GM12865 (cell line): ENCODE measurements around the gene NUDT13.

ENCODE experiments used
- DNase-seq: peaks from one replicate; pipeline ENCODE4 v3.0.0; 2010; ENCODE audit warnings: low read depth
- H3K4me3 ChIP-seq: 2 replicates; pipeline ENCODE4 v1.5.1; 2011; ENCODE audit warnings: mild to moderate bottlenecking, low read depth, low read length, control low read depth
- CTCF ChIP-seq: IDR thresholded peaks from 2 replicates; pipeline ENCODE4 v1.5.1; 2011; ENCODE audit warnings: low read length, control low read depth, low read depth, inconsistent platforms; ENCODE audit not compliant: insufficient read depth; ENCODE audit errors: missing control alignments

Gene NUDT13

GRCh38 chr10:73119457-73119856 lies 9.2 kb downstream of the NUDT13 start:
- TF ChIP-seq CTCF, result no peak
- DNase-seq, result no peak
- no peak overlapping the region for H3K4me3 ChIP-seq

- TF ChIP-seq CTCF, result no peak
- no peak overlapping the region for H3K4me3 ChIP-seq
- no peak for DNase-seq
These were observed 9.7 kb downstream of the NUDT13 start for GRCh38 chr10:73119952-73120351.

- DNase-seq, result no peak
- no peak for TF ChIP-seq CTCF
- no peak overlapping the region for H3K4me3 ChIP-seq
These were observed 16.1 kb downstream of the NUDT13 start for GRCh38 chr10:73126343-73126742.

GRCh38 chr10:73131301-73131700 lies 21.0 kb downstream of the NUDT13 start:
- DNase-seq, result no peak
- no peak for TF ChIP-seq CTCF
- H3K4me3 ChIP-seq, result no peak overlapping the region

- DNase-seq, result no peak
- no peak overlapping the region for H3K4me3 ChIP-seq
- TF ChIP-seq CTCF, result no peak
These were observed 21.8 kb downstream of the NUDT13 start for GRCh38 chr10:73131913-73132686.

- DNase-seq, result no peak
- no peak overlapping the region for H3K4me3 ChIP-seq
- no peak for TF ChIP-seq CTCF
These were observed 24.5 kb downstream of the NUDT13 start for GRCh38 chr10:73134727-73135126.

- TF ChIP-seq CTCF, result no peak
- no peak for DNase-seq
- no peak overlapping the region for H3K4me3 ChIP-seq
These were observed 26.4 kb downstream of the NUDT13 start for GRCh38 chr10:73136627-73137026.
